GM06990 (cell line): ENCODE data around the gene FAM53B.

ENCODE experiments used
- DNase-seq: peaks from one replicate; pipeline ENCODE4 v3.0.0-alpha.2; 2011; ENCODE audit not compliant: insufficient read length; ENCODE audit errors: extremely low read depth
- H3K27me3 ChIP-seq: replicated peaks from 2 replicates; pipeline ENCODE4 v1.6.0; 2011; ENCODE audit warnings: low read length; ENCODE audit not compliant: control insufficient read depth, insufficient read depth
- H3K36me3 ChIP-seq: 2 replicates; pipeline ENCODE4 v1.5.1; 2011; ENCODE audit warnings: low read length; ENCODE audit not compliant: control insufficient read depth, insufficient read depth
- H3K4me3 ChIP-seq: replicated peaks from 2 replicates; pipeline ENCODE4 v1.5.1; 2011; ENCODE audit warnings: low read depth, mild to moderate bottlenecking, control low read depth, low read length
- TF ChIP-seq, protein P1 (sequence below): IDR thresholded peaks from 2 replicates; pipeline ENCODE4 v1.5.1; 2011; ENCODE audit warnings: low read length, control low read depth, mild to moderate bottlenecking, inconsistent platforms; ENCODE audit not compliant: insufficient read depth, poor library complexity, severe bottlenecking

The FAM53B gene

GRCh38 chr10:124569623-124570470, 174.3 kb downstream of the FAM53B start:
- DNase-seq, result no peak
- H3K36me3 ChIP-seq, result no peaks in the 10 kb centered on the region
- no peaks in the 10 kb centered on the region; the same call in 1 of the 2 replicates for H3K27me3 ChIP-seq
- H3K4me3 ChIP-seq, result no peak overlapping the region
- TF ChIP-seq, protein P1, sequence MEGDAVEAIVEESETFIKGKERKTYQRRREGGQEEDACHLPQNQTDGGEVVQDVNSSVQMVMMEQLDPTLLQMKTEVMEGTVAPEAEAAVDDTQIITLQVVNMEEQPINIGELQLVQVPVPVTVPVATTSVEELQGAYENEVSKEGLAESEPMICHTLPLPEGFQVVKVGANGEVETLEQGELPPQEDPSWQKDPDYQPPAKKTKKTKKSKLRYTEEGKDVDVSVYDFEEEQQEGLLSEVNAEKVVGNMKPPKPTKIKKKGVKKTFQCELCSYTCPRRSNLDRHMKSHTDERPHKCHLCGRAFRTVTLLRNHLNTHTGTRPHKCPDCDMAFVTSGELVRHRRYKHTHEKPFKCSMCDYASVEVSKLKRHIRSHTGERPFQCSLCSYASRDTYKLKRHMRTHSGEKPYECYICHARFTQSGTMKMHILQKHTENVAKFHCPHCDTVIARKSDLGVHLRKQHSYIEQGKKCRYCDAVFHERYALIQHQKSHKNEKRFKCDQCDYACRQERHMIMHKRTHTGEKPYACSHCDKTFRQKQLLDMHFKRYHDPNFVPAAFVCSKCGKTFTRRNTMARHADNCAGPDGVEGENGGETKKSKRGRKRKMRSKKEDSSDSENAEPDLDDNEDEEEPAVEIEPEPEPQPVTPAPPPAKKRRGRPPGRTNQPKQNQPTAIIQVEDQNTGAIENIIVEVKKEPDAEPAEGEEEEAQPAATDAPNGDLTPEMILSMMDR, result no peak
